IMR-90 (cell line): ENCODE results near the gene ZCWPW1. TPM values are rescaled to one million over a fixed set of nuclear protein-coding genes. Genes with fewer than 3 reads are reported as not detected.

Source experiments
- ATAC-seq: fragments of 200-7000 bp; cut with Tn5 transposase; 2 replicates; pipeline ENCODE4 v1.9.1; 2020; ENCODE audit warnings: low read depth, mild to moderate bottlenecking, moderate library complexity
- BruUV-seq: library from RNA; stranded (reverse); fragments of 400-500 nt; replicated peaks from 2 replicates; lab custom pipeline; 2021; lab: Mats Ljungman, UMichigan
- CTCF ChIA-PET: fragments of 300-600 bp; formaldehyde crosslinking; extraction: SDS; loops from one replicate; lab custom pipeline; 2021; ENCODE audit warnings: antibody characterized with exemption; lab: Yijun Ruan, JAX
- POLR2A ChIA-PET: fragments of 300-600 bp; sonication (Branson Sonifier 250); formaldehyde crosslinking; loops from one replicate; lab custom pipeline; 2022; ENCODE audit warnings: antibody characterized with exemption; ENCODE audit not compliant: unreplicated experiment; lab: Charles Lee
- DNase-seq: peaks from one replicate; pipeline ENCODE4 v3.0.0; 2013
- H2AFZ ChIP-seq: replicated peaks from 2 replicates; pipeline ENCODE3; 2013; ENCODE audit warnings: low read length, mild to moderate bottlenecking; ENCODE audit not compliant: poor library complexity
- H2AK5ac ChIP-seq: 2 replicates; pipeline ENCODE4 v1.6.1; 2013; ENCODE audit warnings: low read depth, low read length, inconsistent platforms
- H2AK9ac ChIP-seq: replicated peaks from 2 replicates; pipeline ENCODE3; 2013; ENCODE audit warnings: mild to moderate bottlenecking, low read depth, low read length, moderate library complexity; ENCODE audit not compliant: poor library complexity
- H2BK120ac ChIP-seq: 2 replicates; pipeline ENCODE4 v1.6.1; 2013; ENCODE audit warnings: low read depth, low read length, inconsistent platforms
- H2BK15ac ChIP-seq: 3 replicates; pipeline ENCODE4 v1.6.1; 2013; ENCODE audit warnings: low read depth, low read length, inconsistent platforms
- H2BK20ac ChIP-seq: 2 replicates; pipeline ENCODE4 v1.6.1; 2013; ENCODE audit warnings: low read depth, mild to moderate bottlenecking, inconsistent platforms, low read length, moderate library complexity
- H2BK5ac ChIP-seq: 2 replicates; pipeline ENCODE4 v1.6.1; 2013; ENCODE audit warnings: mild to moderate bottlenecking, low read depth, low read length, inconsistent platforms; ENCODE audit not compliant: poor library complexity, severe bottlenecking
- H3K14ac ChIP-seq: replicated peaks from 2 replicates; pipeline ENCODE4 v1.6.1; 2013; ENCODE audit warnings: low read depth, low read length, inconsistent platforms
- H3K18ac ChIP-seq: 2 replicates; pipeline ENCODE4 v1.6.1; 2013; ENCODE audit warnings: low read depth, low read length, control low read depth
- H3K23ac ChIP-seq: 2 replicates; pipeline ENCODE4 v1.6.1; 2013; ENCODE audit warnings: low read depth, low read length, inconsistent platforms
- H3K27ac ChIP-seq: 2 replicates; pipeline ENCODE4 v1.5.1; 2013; ENCODE audit warnings: mild to moderate bottlenecking, control low read depth, low read length; ENCODE audit not compliant: insufficient read depth
- H3K27me3 ChIP-seq: 2 replicates; pipeline ENCODE4 v1.6.1; 2013; ENCODE audit warnings: low read length; ENCODE audit not compliant: control insufficient read depth, insufficient read depth
- H3K36me3 ChIP-seq: 2 replicates; pipeline ENCODE4 v1.6.1; 2013; ENCODE audit warnings: low read length, mixed read lengths; ENCODE audit not compliant: control insufficient read depth, insufficient read depth
- H3K4ac ChIP-seq: 2 replicates; pipeline ENCODE4 v1.6.1; 2013; ENCODE audit warnings: low read depth, low read length, inconsistent platforms
- H3K4me1 ChIP-seq: 2 replicates; pipeline ENCODE4 v1.6.1; 2013; ENCODE audit warnings: low read length, mixed read lengths; ENCODE audit not compliant: control insufficient read depth, insufficient read depth
- H3K4me2 ChIP-seq: 2 replicates; pipeline ENCODE4 v1.6.1; 2013; ENCODE audit warnings: low read depth, mild to moderate bottlenecking, control low read depth, low read length, moderate library complexity
- H3K4me3 ChIP-seq: 2 replicates; pipeline ENCODE4 v1.5.1; 2013; ENCODE audit warnings: low read depth, mild to moderate bottlenecking, control low read depth, low read length, moderate library complexity; ENCODE audit not compliant: insufficient read depth
- H3K56ac ChIP-seq: 2 replicates; pipeline ENCODE4 v1.6.1; 2013; ENCODE audit warnings: low read length, inconsistent platforms; ENCODE audit not compliant: insufficient read depth; ENCODE audit errors: extremely low read depth
- H3K79me1 ChIP-seq, 2 experiments: 2 replicates each; pipeline ENCODE4 v1.6.1; 2013; ENCODE audit warnings: low read length in 2 of 2, inconsistent platforms in 1 of 2, low read depth in 1 of 2
- H3K9ac ChIP-seq: 2 replicates; pipeline ENCODE4 v1.6.1; 2013; ENCODE audit warnings: low read depth, low read length, control low read depth
- H3K9me1 ChIP-seq: 2 replicates; pipeline ENCODE4 v1.6.1; 2013; ENCODE audit warnings: low read length, inconsistent platforms; ENCODE audit not compliant: insufficient read depth
- H3K9me3 ChIP-seq: 2 replicates; pipeline ENCODE4 v1.6.1; 2013; ENCODE audit warnings: low read length; ENCODE audit not compliant: control insufficient read depth, insufficient read depth
- H4K20me1 ChIP-seq: 2 replicates; pipeline ENCODE4 v1.6.1; 2013; ENCODE audit warnings: low read length, inconsistent platforms; ENCODE audit not compliant: insufficient read depth
- H4K5ac ChIP-seq: 2 replicates; pipeline ENCODE4 v1.6.1; 2013; ENCODE audit warnings: mild to moderate bottlenecking, low read depth, low read length, control low read depth
- H4K8ac ChIP-seq, 2 experiments: 2 replicates each; pipeline ENCODE4 v1.6.1; 2013; ENCODE audit warnings: low read depth in 2 of 2, low read length in 2 of 2, control low read depth in 1 of 2, inconsistent platforms in 1 of 2
- H4K91ac ChIP-seq: 2 replicates; pipeline ENCODE4 v1.6.1; 2013; ENCODE audit warnings: low read depth, low read length, inconsistent platforms; ENCODE audit not compliant: insufficient read depth
- BHLHE40 ChIP-seq: fragments of 150-350 bp; IDR thresholded peaks from 2 replicates; pipeline ENCODE4 v1.6.1; 2016; ENCODE audit warnings: mild to moderate bottlenecking, low read depth, low read length
- CEBPB ChIP-seq: IDR thresholded peaks from 2 replicates; pipeline ENCODE4 v1.6.1; 2012; ENCODE audit warnings: low read depth, low read length, improper control_type of control experiment
- CHD1 ChIP-seq: IDR thresholded peaks from 2 replicates; pipeline ENCODE4 v1.6.1; 2012; ENCODE audit warnings: low read depth, low read length, improper control_type of control experiment
- ELK1 ChIP-seq: fragments of 150-350 bp; IDR thresholded peaks from 2 replicates; pipeline ENCODE4 v1.6.1; 2016; ENCODE audit warnings: low read depth, mild to moderate bottlenecking, low read length, moderate library complexity, borderline replicate concordance
- FOS ChIP-seq: fragments of 150-350 bp; IDR thresholded peaks from 2 replicates; pipeline ENCODE4 v1.6.1; 2016; ENCODE audit warnings: low read depth, low read length
- MAFK ChIP-seq: IDR thresholded peaks from 2 replicates; pipeline ENCODE4 v1.6.1; 2012; ENCODE audit warnings: low read depth, low read length, improper control_type of control experiment
- MXI1 ChIP-seq: IDR thresholded peaks from 2 replicates; pipeline ENCODE4 v1.6.1; 2012; ENCODE audit warnings: low read depth, mild to moderate bottlenecking, low read length, moderate library complexity, borderline replicate concordance
- POLR2A ChIP-seq: IDR thresholded peaks from 2 replicates; pipeline ENCODE4 v1.6.1; 2012; ENCODE audit warnings: mild to moderate bottlenecking, low read depth, low read length
- RCOR1 ChIP-seq: IDR thresholded peaks from 2 replicates; pipeline ENCODE4 v1.6.1; 2012; ENCODE audit warnings: mild to moderate bottlenecking, low read length, improper control_type of control experiment; ENCODE audit not compliant: insufficient replicate concordance
- SMC3 ChIP-seq: fragments of 150-350 bp; IDR thresholded peaks from 2 replicates; pipeline ENCODE4 v1.6.1; 2016; ENCODE audit warnings: low read depth, mild to moderate bottlenecking, antibody characterized with exemption, low read length, moderate library complexity
- USF2 ChIP-seq: fragments of 150-350 bp; IDR thresholded peaks from 2 replicates; pipeline ENCODE4 v1.6.1; 2017; ENCODE audit warnings: mild to moderate bottlenecking, antibody characterized with exemption, low read length, low read depth
- WGBS, 2 experiments: methylation state at CpG; one replicate each; pipeline versions ENCODE4 v1.1.5 to v1.1.7; 2013; ENCODE audit warnings: missing lambda C conversion rate in 2 of 2; ENCODE audit not compliant: insufficient read length in 1 of 2; ENCODE audit errors: extremely low coverage in 2 of 2; 5-methylcytosine and 5-hydroxymethylcytosine counted together
- dilution Hi-C: fragments of 300-500 bp; cut with HindIII; formaldehyde crosslinking; loops from one replicate; pipeline ENCODE4 v1.14.3; 2018; ENCODE audit warnings: low sequenced_read_pairs; ENCODE audit not compliant: unreplicated experiment
- in situ Hi-C: fragments of 300-500 bp; cut with MboI; formaldehyde crosslinking; loops from 3 replicates; pipeline ENCODE4 v1.14.3; 2019; ENCODE audit warnings: low sequenced_read_pairs, inconsistent platforms, mixed read lengths
- intact Hi-C: fragments of 100-400 bp; cut with micrococcal nuclease; formaldehyde crosslinking; loops from 2 replicates; pipeline ENCODE4 v1.10.0; 2022
- polyA plus RNA-seq, 3 experiments: library from polyadenylated mRNA; depleted of rRNA; stranded (reverse); fragments of >200 nt; gene quantifications; 2 replicates each; pipeline ENCODE4 v1.2.3, GENCODE V29; 2012; ENCODE audit warnings: low replicate concordance in 1 of 3
- total RNA-seq: library from RNA; depleted of rRNA; stranded (reverse); fragments of >200 nt; gene quantifications from 2 replicates; pipeline ENCODE4 v1.2.3, GENCODE V29; 2012

Gene ZCWPW1
- total and polyA plus RNA-seq, 2 of the 4 experiments (the other 2 are of a cell fraction), result 0.72 to 1.3 TPM

GRCh38 chr7:100437150-100438100 lies 8.9 kb upstream of the ZCWPW1 start:
- Histone ChIP-seq H4K5ac (peak overlapping the region; percentile 73), H3K23ac (no peak overlapping the region), H4K91ac (peak overlapping the region; percentile 73), H3K27ac (no peak overlapping the region), H3K18ac (no peak overlapping the region), H3K9ac (no peak overlapping the region), H3K9me1 (peaks cover 15% of the 10 kb centered on the region), H3K9me3 (no peaks in the 10 kb centered on the region), H4K8ac (peak overlapping the region; percentile 74 to 80; a peak in 3 of 4 replicates), H4K20me1 (0 out of 2 replicates have a peak, but pooled peaks cover 3% of the 10 kb centered on the region), H3K4me3 (no peak overlapping the region), H2BK20ac (peak overlapping the region; percentile 34; the same call in 1 of the 2 replicates), H3K36me3 (peaks cover 23% of the 10 kb centered on the region), H2AK5ac (peak overlapping the region; percentile 89), H2BK15ac (peak overlapping the region; percentile 52; the same call in 2 of the 3 replicates), H3K14ac (no peak overlapping the region), H3K27me3 (no peaks in the 10 kb centered on the region), H2BK5ac (no peak overlapping the region), H3K56ac (no peak overlapping the region), H2BK120ac (peak overlapping the region; percentile 30), H3K4me1 (peaks cover 7% of the 10 kb centered on the region), H3K4ac (peak overlapping the region; percentile 68), H3K4me2 (no peak overlapping the region), H2AFZ (peak overlapping the region; percentile 46), H2AK9ac (peak overlapping the region; percentile 48), H3K79me1 (peaks cover 15 to 43% of the 10 kb centered on the region in 2 experiments)
- WGBS, 2 experiments, result 100% methylated on average over 3 of the region's 28 CpGs; no CpG with 5 or more reads in 1 of the 2 experiments
- intact Hi-C loops, result no loop called here
- BruUV-seq, result no TSS peak
- ATAC-seq (no peak), DNase-seq (no peak)
- dilution Hi-C loops, result no loop called here
- TF ChIP-seq ELK1 (no peak), USF2 (no peak), CHD1 (no peak), MAFK (no peak), MXI1 (no peak), FOS (no peak), RCOR1 (no peak), POLR2A (no peak), CEBPB (no peak), SMC3 (no peak), BHLHE40 (no peak)
- ChIA-PET POLR2A (no interaction called here), CTCF (interaction anchor here (0.6 kb wide), 1 partner anchor 11 kb away, joined by 4 read pairs; no protein-coding TSS in a partner anchor)
- in situ Hi-C loops, result loop anchor here (25.0 kb wide), 1 partner anchor 675 kb away; no protein-coding TSS in a partner anchor
